ENCODE data around the gene TXLNB. TPM values are rescaled to one million over a fixed set of nuclear protein-coding genes. Genes with fewer than 3 reads are reported as not detected.

The TXLNB gene
- total RNA-seq, 2 experiments from 2014 or later: 0.35 TPM

DNA sequence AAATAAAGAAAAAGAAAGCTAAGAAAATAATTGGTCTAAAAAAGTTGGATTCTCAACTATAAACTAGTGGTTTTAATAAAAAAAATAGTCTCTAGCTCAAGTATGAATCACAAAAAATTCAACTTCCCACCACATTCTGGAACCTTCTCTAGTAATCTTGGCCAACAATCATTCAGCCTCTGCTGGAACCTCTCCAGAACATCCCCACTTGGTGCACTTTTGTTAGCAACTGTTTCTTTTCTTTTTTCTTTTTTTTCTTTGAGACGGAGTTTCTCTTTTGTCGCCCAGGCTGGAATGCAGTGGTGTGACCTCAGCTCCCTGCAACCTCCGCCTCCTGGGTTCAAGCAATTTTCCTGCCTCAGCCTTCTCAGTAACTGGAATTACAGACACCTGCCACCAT lies 35.7 kb downstream of the TXLNB start:
- no peaks in the 10 kb centered on the region for H3K27me3 Mint-ChIP-seq
- no peak for DNase-seq
- H3K4me1 Mint-ChIP-seq: peaks cover 30% of the 10 kb centered on the region
- H3K9me3 Mint-ChIP-seq: no peaks in the 10 kb centered on the region
- peaks cover 2% of the 10 kb centered on the region for H3K36me3 Mint-ChIP-seq (ENCODE audit: low read depth)
- CTCF ChIA-PET: interaction anchor here (0.6 to 2.1 kb wide), 5 partner anchors 10 to 511 kb away, joined by 3 to 10 read pairs (median 5); no protein-coding TSS in a partner anchor
- POLR2A ChIA-PET: no interaction called here
- H3K27ac Mint-ChIP-seq: no peak overlapping the region
- no peak overlapping the region for H3K4me3 Mint-ChIP-seq

DNA sequence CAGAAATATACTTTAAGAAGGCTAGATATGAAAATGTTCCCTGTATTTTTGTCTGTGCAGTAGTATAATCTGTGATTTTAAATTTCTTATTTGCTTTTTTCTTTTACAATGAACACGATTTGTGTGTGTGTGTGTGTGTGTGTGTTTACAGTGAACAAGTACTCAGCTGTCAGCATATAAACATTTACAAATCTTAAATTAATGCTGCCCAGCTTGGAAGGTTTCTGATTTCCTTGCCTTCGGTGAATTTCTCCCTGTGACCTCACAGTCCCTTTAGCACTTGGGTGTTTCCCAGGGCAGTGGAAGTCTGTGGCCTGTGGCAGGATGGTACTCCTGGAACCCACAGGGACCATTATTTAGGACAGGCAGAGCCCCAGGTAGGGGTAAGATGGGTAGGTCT lies 37.6 kb downstream of the TXLNB start:
- POLR2A ChIA-PET: no interaction called here
- CTCF ChIA-PET: interaction anchor here (1.5 kb wide), 1 partner anchor 14 kb away, joined by 3 read pairs; no protein-coding TSS in a partner anchor
- no peak for DNase-seq
- Mint-ChIP-seq H3K4me1 (peaks cover 48% of the 10 kb centered on the region), H3K27ac (no peak overlapping the region), H3K4me3 (no peak overlapping the region), H3K9me3 (no peaks in the 10 kb centered on the region), H3K27me3 (no peaks in the 10 kb centered on the region), H3K36me3 (ENCODE audit: low read depth) (peaks cover 5% of the 10 kb centered on the region)

DNA sequence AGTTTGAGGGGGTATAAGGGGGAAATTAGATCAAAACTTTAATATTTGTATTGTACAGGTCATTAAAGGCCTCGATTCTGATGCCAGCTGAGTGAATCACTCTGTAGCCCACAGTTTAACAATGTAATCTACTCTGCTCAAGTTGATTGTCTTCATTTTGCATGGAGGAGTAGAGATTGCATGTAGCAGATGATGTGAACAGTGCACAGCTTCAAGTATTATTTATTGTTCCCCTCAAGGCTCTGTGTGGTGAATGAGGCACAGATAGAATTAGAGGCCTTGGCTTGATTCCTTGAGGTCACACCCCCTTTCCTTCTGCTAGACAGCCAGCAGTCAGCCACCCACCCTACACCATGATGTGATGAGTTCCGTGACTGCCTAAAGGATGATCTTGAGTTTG lies 38.1 kb downstream of the TXLNB start:
- H3K27ac Mint-ChIP-seq: no peak overlapping the region
- H3K36me3 Mint-ChIP-seq (ENCODE audit: low read depth): peaks cover 3% of the 10 kb centered on the region
- no peaks in the 10 kb centered on the region for H3K9me3 Mint-ChIP-seq
- ChIA-PET CTCF (interaction anchor here (1.0 kb wide), 1 partner anchor 9 kb away, joined by 3 read pairs; no protein-coding TSS in a partner anchor), POLR2A (no interaction called here)
- DNase-seq: no peak
- peaks cover 50% of the 10 kb centered on the region for H3K4me1 Mint-ChIP-seq
- H3K4me3 Mint-ChIP-seq: no peak overlapping the region
- no peaks in the 10 kb centered on the region for H3K27me3 Mint-ChIP-seq

DNA sequence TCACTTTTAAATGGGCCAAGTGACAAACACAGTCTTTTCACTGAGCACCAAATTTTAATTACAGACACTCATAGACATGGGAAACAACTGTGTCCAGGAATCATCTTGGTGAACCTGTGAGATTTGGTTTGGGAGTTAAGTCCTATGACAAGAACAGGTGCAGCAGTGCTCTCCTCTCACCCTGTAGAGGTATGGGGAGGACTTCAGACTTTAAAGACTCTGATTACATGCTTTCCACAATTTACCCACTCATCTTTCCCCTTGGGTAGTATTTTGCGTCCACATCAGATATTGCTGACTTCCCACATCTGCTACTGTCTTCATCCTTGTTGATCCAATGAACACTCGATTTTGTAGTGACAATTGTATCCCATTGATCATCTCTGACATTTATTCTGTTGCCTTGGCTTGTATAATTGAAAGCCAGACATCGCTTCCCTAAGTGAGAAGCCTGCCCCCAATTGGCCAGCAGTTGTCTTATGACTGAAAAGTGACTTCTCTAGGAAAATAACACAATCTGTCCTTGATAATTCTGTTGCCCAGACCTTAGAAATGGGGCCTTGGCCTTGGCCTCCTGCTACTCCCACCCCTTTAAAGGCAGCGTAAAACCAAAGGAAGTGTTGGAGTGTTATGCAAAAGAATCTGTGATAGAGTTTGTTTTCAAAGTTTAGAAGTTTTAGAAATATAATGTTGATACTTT lies 40.0 kb downstream of the TXLNB start:
- H3K4me3 Mint-ChIP-seq: peak overlapping the region; percentile 28
- CTCF ChIA-PET: no interaction called here
- peaks cover 49% of the 10 kb centered on the region for H3K4me1 Mint-ChIP-seq
- no peak for DNase-seq
- H3K9me3 Mint-ChIP-seq: peaks cover 3% of the 10 kb centered on the region
- POLR2A ChIA-PET: no interaction called here
- peaks cover 3% of the 10 kb centered on the region for H3K36me3 Mint-ChIP-seq (ENCODE audit: low read depth)
- H3K27ac Mint-ChIP-seq: peak overlapping the region; percentile 90
- H3K27me3 Mint-ChIP-seq: no peaks in the 10 kb centered on the region

DNA sequence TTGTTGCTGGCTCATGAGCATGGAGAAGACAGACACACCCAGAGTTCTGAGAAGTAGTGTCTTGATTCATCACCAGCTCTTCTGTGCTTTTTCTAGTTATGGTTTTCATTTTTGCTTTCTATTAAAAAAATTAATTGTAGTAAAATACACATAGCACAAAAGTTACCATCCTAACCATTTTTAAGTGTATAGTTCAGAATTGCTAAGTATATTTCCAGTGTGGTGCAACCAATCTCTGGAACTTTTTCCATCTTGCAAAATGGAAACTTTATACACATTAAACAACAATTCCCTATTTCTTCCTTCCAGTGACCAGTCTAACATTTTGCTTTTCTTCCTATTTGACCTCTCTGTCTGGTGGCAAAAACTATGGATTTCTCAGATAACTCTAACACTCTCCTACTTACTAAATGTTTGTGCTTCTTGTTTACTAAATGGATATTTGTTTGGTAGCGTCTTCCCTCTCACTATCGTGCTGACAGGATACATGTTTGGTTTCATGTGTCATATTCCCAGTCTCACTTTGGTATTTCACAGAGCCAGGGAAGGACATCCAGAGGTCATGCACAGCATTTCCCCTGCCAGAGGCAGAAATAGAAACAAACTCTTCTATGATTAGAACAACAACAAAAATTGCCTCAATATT lies 40.6 kb downstream of the TXLNB start:
- peaks cover 3% of the 10 kb centered on the region for H3K36me3 Mint-ChIP-seq (ENCODE audit: low read depth)
- H3K9me3 Mint-ChIP-seq: peaks cover 3% of the 10 kb centered on the region
- ChIA-PET POLR2A (no interaction called here), CTCF (interaction anchor here (0.8 to 2.2 kb wide), 12 partner anchors 8 to 124 kb away, joined by 3 to 18 read pairs (median 5); partner anchors contain the start of gene CITED2)
- H3K4me3 Mint-ChIP-seq: peak overlapping the region; percentile 28
- peaks cover 46% of the 10 kb centered on the region for H3K4me1 Mint-ChIP-seq
- no peaks in the 10 kb centered on the region for H3K27me3 Mint-ChIP-seq
- no peak for DNase-seq
- peak overlapping the region; percentile 90 for H3K27ac Mint-ChIP-seq

DNA sequence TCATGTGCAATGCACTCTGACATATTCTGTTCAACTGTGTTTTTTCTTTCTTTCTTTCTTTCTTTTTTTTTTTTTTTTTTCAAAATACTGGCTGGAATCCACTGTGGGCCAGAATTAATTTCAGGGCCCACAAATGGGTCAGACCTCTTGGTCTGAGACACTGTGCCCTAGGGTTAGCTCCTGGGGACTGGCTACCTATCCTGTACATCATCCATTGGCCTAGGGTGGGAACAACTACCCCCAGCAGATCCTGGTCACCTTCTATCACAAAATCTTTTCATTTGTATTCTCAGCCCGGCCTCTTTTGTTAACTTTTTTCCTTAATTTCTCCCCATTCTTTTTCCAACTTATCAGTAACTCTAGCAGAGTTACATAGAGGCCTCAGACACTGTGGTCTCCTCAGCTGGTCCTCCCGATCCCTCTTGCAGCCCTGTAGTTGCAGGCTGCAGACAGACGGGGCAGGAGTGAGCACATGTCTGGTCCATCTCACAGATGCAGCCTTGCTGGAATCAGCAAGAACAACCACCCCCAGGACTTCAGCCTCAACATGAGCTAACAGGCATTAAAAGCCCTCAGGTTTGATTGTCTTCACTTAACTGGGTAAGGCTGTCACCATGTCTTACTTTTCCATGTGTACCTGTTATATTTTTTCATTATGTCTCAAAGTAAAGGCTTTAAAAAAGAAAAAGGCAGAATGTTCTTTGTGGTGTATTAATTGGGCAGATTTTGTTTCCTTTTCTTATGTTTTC lies 41.3 kb downstream of the TXLNB start:
- peak; percentile 62 for DNase-seq
- CTCF ChIA-PET: interaction anchor here (0.8 to 2.2 kb wide), 14 partner anchors 8 to 126 kb away, joined by 3 to 18 read pairs (median 5); partner anchors contain the start of gene CITED2
- POLR2A ChIA-PET: no interaction called here
- Mint-ChIP-seq H3K4me1 (peaks cover 46% of the 10 kb centered on the region), H3K27ac (peak overlapping the region; percentile 90), H3K27me3 (no peaks in the 10 kb centered on the region), H3K36me3 (ENCODE audit: low read depth) (peaks cover 3% of the 10 kb centered on the region), H3K9me3 (peaks cover 3% of the 10 kb centered on the region), H3K4me3 (peak overlapping the region; percentile 28)

DNA sequence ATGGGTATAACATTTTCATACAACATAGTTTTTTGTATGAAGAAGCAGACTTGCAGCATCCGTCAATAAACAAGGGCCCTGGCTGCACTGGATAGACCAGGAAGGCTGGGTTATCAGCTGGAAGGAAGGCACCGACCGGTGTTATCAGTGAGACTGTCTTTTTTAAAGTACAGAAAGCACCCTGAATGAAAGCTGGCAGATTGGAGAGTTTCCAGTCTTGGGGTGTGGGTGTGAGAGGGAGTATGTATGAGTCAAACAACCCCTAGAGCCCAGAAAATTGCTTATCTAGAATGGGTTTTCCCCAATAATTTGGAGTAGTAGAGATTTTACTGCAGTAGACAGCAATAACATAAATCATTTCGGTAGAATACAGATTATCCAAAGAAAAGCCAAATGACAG lies 42.4 kb downstream of the TXLNB start:
- ChIA-PET POLR2A (no interaction called here), CTCF (interaction anchor here (0.8 to 2.2 kb wide), 5 partner anchors 8 to 124 kb away, joined by 3 to 18 read pairs (median 7); no protein-coding TSS in a partner anchor)
- DNase-seq: no peak
- Mint-ChIP-seq H3K4me1 (peaks cover 52% of the 10 kb centered on the region), H3K9me3 (peaks cover 3% of the 10 kb centered on the region), H3K27ac (peak overlapping the region; percentile 59), H3K4me3 (no peak overlapping the region), H3K36me3 (ENCODE audit: low read depth) (peaks cover 3% of the 10 kb centered on the region), H3K27me3 (no peaks in the 10 kb centered on the region)

DNA sequence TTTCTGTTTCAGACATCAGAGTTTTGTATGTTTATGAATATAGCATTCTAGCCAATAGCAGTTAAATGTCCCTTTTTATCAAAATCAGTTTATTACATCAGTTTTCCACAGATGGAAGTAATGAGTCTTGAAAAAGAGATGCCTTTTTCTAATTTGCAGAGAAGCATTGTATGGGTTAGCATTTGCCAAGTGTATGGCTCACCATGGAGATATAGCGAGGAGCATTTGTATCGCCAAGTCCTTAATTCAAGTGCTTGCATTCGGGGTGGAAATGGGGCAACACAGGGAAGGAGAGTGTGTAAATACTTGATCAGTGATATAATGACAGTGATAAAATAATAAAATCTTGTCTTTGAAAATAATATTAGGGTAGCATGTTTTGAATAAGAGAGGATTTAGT lies 42.9 kb downstream of the TXLNB start:
- DNase-seq: no peak
- Mint-ChIP-seq H3K4me1 (peaks cover 52% of the 10 kb centered on the region), H3K4me3 (no peak overlapping the region), H3K36me3 (ENCODE audit: low read depth) (peaks cover 3% of the 10 kb centered on the region), H3K27me3 (no peaks in the 10 kb centered on the region), H3K27ac (no peak overlapping the region), H3K9me3 (peaks cover 3% of the 10 kb centered on the region)
- CTCF ChIA-PET: interaction anchor here (0.8 to 2.2 kb wide), 3 partner anchors 8 to 124 kb away, joined by 3 to 9 read pairs (median 7); no protein-coding TSS in a partner anchor
- POLR2A ChIA-PET: no interaction called here

DNA sequence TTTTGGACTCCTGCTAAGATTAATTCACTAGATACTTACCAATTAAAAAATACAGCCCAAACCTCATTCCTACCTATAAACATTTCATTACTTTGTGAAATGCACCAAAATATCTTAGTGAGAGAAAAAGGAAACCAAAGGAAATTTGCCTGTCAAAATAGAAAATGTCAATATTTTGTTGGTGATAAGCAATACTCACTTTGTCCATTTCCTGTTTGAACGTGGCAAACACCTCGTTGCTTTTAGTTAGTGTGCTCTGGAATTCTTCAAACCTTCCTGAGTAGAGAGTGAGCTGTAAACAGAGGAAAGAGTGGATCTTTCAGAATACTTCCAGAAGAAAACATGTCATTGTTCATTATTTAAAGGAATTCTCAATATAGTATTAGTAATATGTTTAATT lies 44.2 kb downstream of the TXLNB start:
- peaks cover 3% of the 10 kb centered on the region for H3K9me3 Mint-ChIP-seq
- POLR2A ChIA-PET: no interaction called here

DNA sequence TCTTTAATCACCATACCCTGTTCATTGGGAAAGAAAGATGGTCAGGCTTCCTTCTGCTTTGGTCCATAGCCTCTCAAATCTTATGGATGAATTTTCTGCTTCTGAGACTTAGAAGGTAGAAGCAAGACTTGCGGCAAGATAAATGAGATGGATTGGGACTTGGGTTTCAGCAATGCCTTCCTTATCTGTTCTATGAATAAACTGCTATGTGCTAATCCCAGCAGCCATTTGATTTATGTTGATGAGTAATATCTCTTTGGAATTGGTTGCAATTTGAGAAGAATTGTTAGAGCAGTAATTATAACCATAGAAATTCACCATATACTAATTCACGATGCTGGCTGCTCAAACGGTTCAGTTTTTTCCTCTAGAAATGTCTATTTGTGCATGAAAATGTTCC lies 48.3 kb downstream of the TXLNB start:
- CTCF ChIA-PET: no interaction called here
- H3K9me3 Mint-ChIP-seq: peaks cover 2% of the 10 kb centered on the region
- DNase-seq: no peak

More for the DNA sequence above, 44.2 kb downstream of the TXLNB start:
- H3K27me3 Mint-ChIP-seq: no peaks in the 10 kb centered on the region
- H3K36me3 Mint-ChIP-seq (ENCODE audit: low read depth): peaks cover 3% of the 10 kb centered on the region
- peaks cover 52% of the 10 kb centered on the region for H3K4me1 Mint-ChIP-seq
- CTCF ChIA-PET: interaction anchor here (0.7 kb wide), 1 partner anchor 200 kb away, joined by 3 read pairs; no protein-coding TSS in a partner anchor
- no peak for DNase-seq
- peak overlapping the region; percentile 41 for H3K4me3 Mint-ChIP-seq
- peak overlapping the region; percentile 64 for H3K27ac Mint-ChIP-seq

DNA sequence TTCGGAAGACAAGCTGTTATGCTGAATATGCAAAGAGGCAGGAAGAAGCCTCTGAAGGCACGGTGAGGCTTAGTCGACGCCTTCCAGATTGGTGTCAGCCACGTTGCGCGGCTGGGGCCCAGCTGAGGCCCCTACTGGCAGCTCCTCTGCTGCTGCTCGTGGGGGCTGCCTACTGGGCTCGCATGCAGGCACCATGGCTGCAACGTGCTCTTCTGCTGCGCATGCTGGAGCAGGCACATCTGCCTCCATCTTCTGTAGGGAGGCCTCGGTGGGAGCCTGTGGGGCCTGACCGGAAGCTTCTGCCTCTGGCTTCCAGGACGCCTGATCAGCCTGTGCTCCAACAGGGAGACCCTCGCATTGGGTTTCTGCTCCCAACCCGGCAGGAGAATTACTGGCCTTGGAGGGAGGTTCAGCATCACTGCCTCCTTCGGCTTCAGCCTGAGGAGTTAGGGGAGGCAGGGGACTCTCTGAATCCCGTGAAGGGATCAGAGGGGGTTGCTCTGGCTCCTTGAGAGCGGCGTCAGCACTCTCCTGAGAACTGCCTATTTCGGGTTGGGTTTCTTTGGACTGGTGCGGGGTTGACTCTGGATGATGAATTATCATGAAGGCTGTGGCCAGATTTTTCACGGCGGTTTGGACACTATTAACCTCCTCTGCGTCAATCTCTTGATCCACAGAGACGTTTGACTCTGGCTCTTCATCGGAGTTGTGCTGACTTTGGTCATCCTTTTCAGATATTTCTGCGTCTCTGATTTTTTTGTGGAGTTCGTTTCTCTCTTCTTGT lies 49.1 kb downstream of the TXLNB start:
- ChIA-PET CTCF (interaction anchor here (0.6 to 2.0 kb wide), 3 partner anchors 7 to 93 kb away, joined by 4 to 9 read pairs (median 5); no protein-coding TSS in a partner anchor), POLR2A (no interaction called here)
- H3K4me1 Mint-ChIP-seq: peaks cover 9% of the 10 kb centered on the region
- no peak overlapping the region for H3K27ac Mint-ChIP-seq
- no peaks in the 10 kb centered on the region for H3K27me3 Mint-ChIP-seq
- H3K36me3 Mint-ChIP-seq (ENCODE audit: low read depth): no peaks in the 10 kb centered on the region
- no peak overlapping the region for H3K4me3 Mint-ChIP-seq
- no peaks in the 10 kb centered on the region for H3K9me3 Mint-ChIP-seq
- no peak for DNase-seq

More for the DNA sequence above, 48.3 kb downstream of the TXLNB start:
- H3K36me3 Mint-ChIP-seq (ENCODE audit: low read depth): no peaks in the 10 kb centered on the region
- H3K4me1 Mint-ChIP-seq: peaks cover 14% of the 10 kb centered on the region
- POLR2A ChIA-PET: no interaction called here
- no peak overlapping the region for H3K4me3 Mint-ChIP-seq
- H3K27ac Mint-ChIP-seq: no peak overlapping the region
- H3K27me3 Mint-ChIP-seq: no peaks in the 10 kb centered on the region

Data from activated CD4-positive, alpha-beta T cell treated with anti-CD3 and anti-CD28 coated beads, Interleukin-2, amount 10 ng/mL, durations not matched to agents 7 days and 5 days (primary cell).